RWPE2 (cell line): ENCODE measurements around the gene VAV3.
A peak's percentile ranks its signal among the peaks of the same experiment; 100 is the strongest.

Experiments used
- ATAC-seq: fragments of 200-7000 bp; cut with Tn5 transposase; 3 replicates; pipeline ENCODE4 v1.9.1; 2021; ENCODE audit warnings: low read depth
- DNase-seq: peaks from one replicate; pipeline ENCODE4 v3.0.0-alpha.2; 2020; ENCODE audit warnings: low spot score
- H3K27ac ChIP-seq: fragments of 450-650 bp; 2 replicates; pipeline ENCODE4 v1.5.1; 2017; ENCODE audit warnings: mild to moderate bottlenecking; ENCODE audit not compliant: poor library complexity, severe bottlenecking
- H3K27me3 ChIP-seq: fragments of 250-450 bp; sonication (Bioruptor Pico); 2 replicates; pipeline ENCODE4 v1.5.1; 2021; ENCODE audit warnings: mild to moderate bottlenecking, moderate library complexity; ENCODE audit not compliant: insufficient read depth, poor library complexity, severe bottlenecking
- H3K36me3 ChIP-seq: fragments of 250-450 bp; sonication (Bioruptor Pico); 2 replicates; pipeline ENCODE4 v1.5.1; 2020; ENCODE audit warnings: low read depth, mild to moderate bottlenecking, moderate library complexity
- H3K4me1 ChIP-seq: fragments of 250-450 bp; sonication (Bioruptor Pico); 2 replicates; pipeline ENCODE4 v1.5.1; 2021; ENCODE audit warnings: mild to moderate bottlenecking, moderate library complexity; ENCODE audit not compliant: insufficient read depth, poor library complexity, severe bottlenecking
- H3K4me3 ChIP-seq: fragments of 250-450 bp; sonication (Bioruptor Pico); 2 replicates; pipeline ENCODE4 v1.5.1; 2021; ENCODE audit warnings: mild to moderate bottlenecking, moderate library complexity; ENCODE audit not compliant: severe bottlenecking
- H3K9me3 ChIP-seq: fragments of 250-450 bp; sonication (Bioruptor Pico); 2 replicates; pipeline ENCODE4 v1.5.1; 2021; ENCODE audit warnings: mild to moderate bottlenecking, moderate library complexity; ENCODE audit not compliant: severe bottlenecking
- CTCF ChIP-seq: fragments of 450-650 bp; IDR thresholded peaks from one replicate; pipeline ENCODE4 v1.5.1; 2017; ENCODE audit warnings: mild to moderate bottlenecking, moderate library complexity; ENCODE audit not compliant: poor library complexity, severe bottlenecking

Gene VAV3

GRCh38 chr1:107692580-107693345 lies 272.2 kb downstream of the VAV3 start:
- H3K9me3 ChIP-seq, result no peaks in the 10 kb centered on the region
- no peak for TF ChIP-seq CTCF
- DNase-seq (no peak), ATAC-seq (no peak)
- H3K36me3 ChIP-seq, result no peaks in the 10 kb centered on the region
- H3K4me3 ChIP-seq, result no peak overlapping the region
- no peaks in the 10 kb centered on the region for H3K27me3 ChIP-seq
- peaks cover 35% of the 10 kb centered on the region for H3K4me1 ChIP-seq
- no peak overlapping the region for H3K27ac ChIP-seq

- DNase-seq, result no peak
Observed at GRCh38 chr1:107691540-107691939, 273.4 kb downstream of the VAV3 start.

GRCh38 chr1:107690491-107690890 lies 274.5 kb downstream of the VAV3 start:
- peaks cover 35% of the 10 kb centered on the region for H3K4me1 ChIP-seq
- ATAC-seq (no peak), DNase-seq (no peak)
- no peaks in the 10 kb centered on the region for H3K9me3 ChIP-seq
- no peak for TF ChIP-seq CTCF
- H3K27me3 ChIP-seq, result no peaks in the 10 kb centered on the region
- no peaks in the 10 kb centered on the region for H3K36me3 ChIP-seq
- H3K4me3 ChIP-seq, result no peak overlapping the region
- peak overlapping the region; percentile 48 for H3K27ac ChIP-seq

More at GRCh38 chr1:107691540-107691939, 273.4 kb downstream of the VAV3 start:
- TF ChIP-seq CTCF, result no peak
- H3K4me1 ChIP-seq, result peaks cover 35% of the 10 kb centered on the region
- H3K27ac ChIP-seq, result peak overlapping the region; percentile 48
- H3K9me3 ChIP-seq, result no peaks in the 10 kb centered on the region
- H3K36me3 ChIP-seq, result no peaks in the 10 kb centered on the region
- peak; percentile 78 for ATAC-seq
- no peak overlapping the region for H3K4me3 ChIP-seq
- no peaks in the 10 kb centered on the region for H3K27me3 ChIP-seq

- H3K9me3 ChIP-seq, result no peaks in the 10 kb centered on the region
- H3K4me3 ChIP-seq, result no peak overlapping the region
- no peak for TF ChIP-seq CTCF
- no peaks in the 10 kb centered on the region for H3K27me3 ChIP-seq
- H3K36me3 ChIP-seq, result no peaks in the 10 kb centered on the region
- peak overlapping the region; percentile 63 for H3K27ac ChIP-seq
- DNase-seq (no peak), ATAC-seq (no peak)
- H3K4me1 ChIP-seq, result peaks cover 35% of the 10 kb centered on the region
Observed at GRCh38 chr1:107689733-107690132, 275.2 kb downstream of the VAV3 start.

- Histone ChIP-seq H3K27ac (peak overlapping the region; percentile 63), H3K27me3 (no peaks in the 10 kb centered on the region), H3K4me3 (no peak overlapping the region), H3K4me1 (peaks cover 35% of the 10 kb centered on the region), H3K36me3 (no peaks in the 10 kb centered on the region), H3K9me3 (no peaks in the 10 kb centered on the region)
- peak; percentile 45; the same call in 2 of the 3 replicates for ATAC-seq
- no peak for TF ChIP-seq CTCF
- no peak for DNase-seq
Observed at GRCh38 chr1:107689159-107689558, 275.8 kb downstream of the VAV3 start.
